HG02885 (cell line): Measurements from ENCODE around the gene CERS3.

Experiments
- ATAC-seq: cut with Tn5 transposase; IDR thresholded peaks from one replicate; pipeline ENCODE4 v1.9.1; 2021; ENCODE audit warnings: mild to moderate bottlenecking; ENCODE audit not compliant: unreplicated experiment, poor library complexity

Gene CERS3

GRCh38 chr15:100394736-100395440 is 133.9 kb downstream of the CERS3 start:
- no peak for ATAC-seq

GRCh38 chr15:100393008-100393407 is 135.7 kb downstream of the CERS3 start:
- no peak for ATAC-seq

- no peak for ATAC-seq
These were observed 143.3 kb downstream of the CERS3 start for GRCh38 chr15:100385300-100386050.

GRCh38 chr15:100384108-100384410 is 144.7 kb downstream of the CERS3 start:
- ATAC-seq, result no peak

DNA sequence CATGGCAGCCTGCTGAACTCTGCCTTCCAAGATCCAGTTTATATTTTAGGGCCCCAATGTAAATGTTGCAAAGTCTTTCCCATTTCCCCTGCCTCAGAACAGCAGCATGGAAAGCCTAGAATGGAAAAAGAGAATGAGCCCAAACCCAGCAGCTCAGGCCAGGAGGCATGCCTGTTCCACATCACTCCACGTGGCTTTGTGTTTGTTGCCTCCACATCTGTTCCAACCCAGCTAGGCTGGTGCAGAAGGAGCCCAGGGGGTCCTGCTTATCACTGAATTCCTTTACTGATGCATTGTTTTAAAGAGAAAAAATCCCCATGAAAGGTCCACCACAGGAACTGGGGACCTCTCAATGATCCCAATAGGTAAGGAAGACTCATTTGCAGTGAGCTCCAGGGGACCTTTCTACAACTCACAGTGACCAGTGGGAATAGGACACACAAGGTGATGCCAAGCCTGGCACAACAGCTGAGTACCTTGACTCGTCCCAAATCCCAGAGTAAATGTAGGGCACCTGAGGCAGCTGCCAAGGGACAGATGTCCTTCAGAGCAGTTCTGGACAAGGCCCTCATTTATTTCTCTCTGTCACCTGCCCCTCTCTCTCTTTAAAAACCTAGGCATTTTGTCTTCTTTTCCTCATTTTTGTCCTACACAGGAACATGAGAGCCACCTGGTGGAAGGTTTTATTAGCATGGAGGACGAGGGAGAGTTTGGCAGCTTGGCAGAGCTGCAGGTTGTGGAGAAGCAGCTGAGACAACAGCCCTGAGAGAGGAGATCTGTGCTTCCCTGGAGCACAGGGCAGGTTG is 145.2 kb downstream of the CERS3 start:
- no peak for ATAC-seq

- no peak for ATAC-seq
These were observed 154.8 kb downstream of the CERS3 start for GRCh38 chr15:100373942-100374341.

DNA sequence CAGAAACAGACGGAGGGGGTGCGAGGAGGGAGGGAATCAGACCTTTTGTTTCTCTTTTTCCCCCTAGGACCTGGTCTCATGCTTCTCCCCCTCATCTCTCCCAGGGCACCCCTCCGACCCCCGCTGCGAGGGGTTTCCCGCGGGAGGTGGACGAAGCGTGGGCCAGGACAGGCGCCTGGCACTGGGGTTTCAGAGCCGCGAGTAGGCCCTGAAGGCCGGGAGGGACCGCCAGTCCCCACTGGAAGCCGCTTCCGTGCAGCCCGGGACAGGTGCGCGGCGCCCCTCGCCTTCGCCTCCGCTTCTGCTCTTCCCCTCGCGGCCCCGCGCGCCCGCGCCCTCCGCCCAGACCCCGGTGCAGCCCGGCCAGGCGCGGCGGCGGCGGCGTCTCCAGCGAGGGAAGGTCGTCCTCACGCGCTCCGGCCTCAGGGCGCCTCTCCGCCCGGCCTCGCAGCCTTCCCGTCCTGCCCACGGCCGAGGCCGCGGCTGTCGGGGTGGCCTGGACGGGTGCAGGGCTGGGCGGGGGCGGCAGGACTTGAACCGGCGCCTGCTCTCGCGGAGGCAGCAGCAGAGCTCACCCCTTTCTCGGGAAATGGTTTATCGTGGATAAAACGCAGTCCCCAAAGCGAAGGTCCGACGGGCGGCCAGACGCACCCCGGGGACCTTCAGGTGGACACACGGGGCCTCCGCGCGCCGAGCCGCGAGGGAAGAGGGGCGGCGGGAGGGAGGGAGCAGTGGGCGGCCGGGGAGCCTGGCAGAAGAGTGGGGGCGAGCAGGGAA is 155.4 kb downstream of the CERS3 start:
- ATAC-seq, result no peak

DNA sequence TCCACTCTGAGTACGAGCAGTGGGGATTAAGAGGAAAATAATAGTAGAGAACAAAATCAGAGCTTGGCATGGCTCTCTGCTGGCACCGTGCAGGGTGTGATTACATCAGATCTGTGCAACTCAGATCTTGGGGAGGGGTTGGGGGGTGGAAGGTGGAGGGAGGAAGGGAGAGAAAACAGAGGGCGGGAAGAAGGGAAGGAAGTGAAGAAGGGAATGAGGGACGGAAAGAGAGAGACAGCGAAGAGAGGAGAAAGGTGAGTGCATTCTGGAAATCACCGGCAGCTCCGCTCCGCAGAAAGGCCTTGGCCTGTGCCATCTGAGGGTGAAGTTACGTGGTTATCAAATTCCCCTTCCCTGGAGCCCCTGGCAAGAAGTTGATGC is 156.0 kb downstream of the CERS3 start:
- ATAC-seq, result no peak

GRCh38 chr15:100355342-100355741 is 173.4 kb downstream of the CERS3 start:
- no peak for ATAC-seq

- ATAC-seq, result peak; percentile 36
These were observed 175.3 kb downstream of the CERS3 start for GRCh38 chr15:100353449-100353848.

GRCh38 chr15:100350434-100351226 is 178.1 kb downstream of the CERS3 start:
- ATAC-seq, result no peak
